PC-9 (cell line): ENCODE data around the gene VSTM5.

Experiments used
- CTCF ChIP-seq: fragments of 200-600 bp; sonication (generic); conservative IDR thresholded peaks from 2 replicates; pipeline ENCODE4 v1.6.1; 2017; ENCODE audit warnings: mixed run types, antibody characterized with exemption, mild to moderate bottlenecking, moderate library complexity
- EZH2 ChIP-seq: fragments of 200-600 bp; sonication (generic); IDR thresholded peaks from 2 replicates; pipeline ENCODE4 v1.8.0; 2017; ENCODE audit warnings: antibody characterized with exemption, low read depth

- TF ChIP-seq CTCF (no peak), EZH2 (no peak)
These were observed 40.1 kb upstream of the VSTM5 start for GRCh38 chr11:93890391-93891051.
